CD4-positive, alpha-beta T cell (primary cell): Measurements from ENCODE around the gene PFDN2. TPM values are rescaled to one million over a fixed set of nuclear protein-coding genes. Genes with fewer than 3 reads are reported as not detected.

Experiments
- ATAC-seq: fragments of 200-7000 bp; cut with Tn5 transposase; one replicate; pipeline ENCODE4 v1.10.0; 2022; ENCODE audit warnings: mild to moderate bottlenecking; ENCODE audit not compliant: poor library complexity
- CTCF ChIA-PET: fragments of 350-600 bp; sonication (Branson Sonifier 250); formaldehyde crosslinking; loops from one replicate; lab custom pipeline; 2021; ENCODE audit warnings: antibody characterized with exemption, inconsistent platforms; lab: Charles Lee
- POLR2A ChIA-PET: fragments of 350-600 bp; sonication (Branson Sonifier 250); formaldehyde crosslinking; loops from one replicate; lab custom pipeline; 2021; ENCODE audit warnings: antibody characterized with exemption, inconsistent platforms; lab: Charles Lee
- DNase-seq, 14 experiments: peaks; one replicate each; pipeline ENCODE4 v3.0.0-alpha.2; 2013 to 2020; ENCODE audit warnings: mixed read lengths in 2 of 14
- H3K27ac ChIP-seq, 2 donors: one replicate each; pipeline versions ENCODE4 v1.5.1 to v1.7.0; 2013; ENCODE audit warnings: low read length in 2 of 2, low read depth in 1 of 2, mild to moderate bottlenecking in 1 of 2
- H3K27me3 ChIP-seq, 2 experiments: 1 replicate in 1 of 2; 2 replicates in 1 of 2; pipeline versions ENCODE4 v1.6.1 to v1.7.0; 2013; ENCODE audit warnings: low read length in 2 of 2, control low read depth in 1 of 2, mild to moderate bottlenecking in 1 of 2, moderate library complexity in 1 of 2; ENCODE audit not compliant: insufficient read depth in 2 of 2, control insufficient read depth in 1 of 2
- H3K36me3 ChIP-seq: one replicate; pipeline ENCODE4 v1.6.1; 2013; ENCODE audit warnings: low read length, control low read depth; ENCODE audit not compliant: insufficient read depth
- H3K4me1 ChIP-seq: one replicate; pipeline ENCODE4 v1.6.1; 2013; ENCODE audit warnings: low read length, control low read depth; ENCODE audit not compliant: insufficient read depth
- H3K4me3 ChIP-seq: one replicate; pipeline ENCODE4 v1.5.1; 2013; ENCODE audit warnings: mild to moderate bottlenecking, low read length, moderate library complexity
- H3K9me3 ChIP-seq, 2 experiments: 1 replicate in 1 of 2; 2 replicates in 1 of 2; pipeline versions ENCODE4 v1.6.1 to v1.7.0; 2013; ENCODE audit warnings: low read length in 2 of 2, mild to moderate bottlenecking in 2 of 2, control low read depth in 1 of 2, moderate library complexity in 1 of 2; ENCODE audit not compliant: control insufficient read depth in 1 of 2, insufficient read depth in 1 of 2
- H3K27ac Mint-ChIP-seq: one replicate; pipeline ENCODE4 v1.8.0; 2020; ENCODE audit warnings: mixed read lengths
- H3K27me3 Mint-ChIP-seq: one replicate; pipeline ENCODE4 v1.8.0; 2021; ENCODE audit warnings: mixed read lengths
- H3K36me3 Mint-ChIP-seq: one replicate; pipeline ENCODE4 v1.8.0; 2021; ENCODE audit warnings: low read depth, mixed read lengths
- H3K4me1 Mint-ChIP-seq: one replicate; pipeline ENCODE4 v1.8.0; 2021; ENCODE audit warnings: low read depth, mixed read lengths
- H3K4me3 Mint-ChIP-seq: one replicate; pipeline ENCODE4 v1.8.0; 2020; ENCODE audit warnings: mild to moderate bottlenecking, mixed read lengths
- H3K9me3 Mint-ChIP-seq: one replicate; pipeline ENCODE4 v1.8.0; 2020; ENCODE audit warnings: mixed read lengths
- intact Hi-C, 2 experiments: fragments of 100-400 bp; cut with DNase I in 1 of 2; cut with micrococcal nuclease in 1 of 2; formaldehyde crosslinking; loops; one replicate each; pipeline versions ENCODE4 v1.15.1 to v1.9.0; 2023 to 2025; cut with DNase I, micrococcal nuclease
- total RNA-seq, 174 experiments: library from RNA in 2 of 174; stranded (reverse) in 2 of 174; gene quantifications; one replicate each; pipeline ENCODE4 v1.2.3 and lab custom pipeline; 2021 to 2026
- TF ChIP-seq, protein P1 (sequence below): fragments of 200-600 bp; IDR thresholded peaks from one replicate; pipeline ENCODE4 v1.8.0; 2022; ENCODE audit warnings: antibody characterized with exemption, mild to moderate bottlenecking

The PFDN2 gene
- total RNA-seq, 2 experiments from 2014 or later: 46.2 to 57.7 TPM

DNA sequence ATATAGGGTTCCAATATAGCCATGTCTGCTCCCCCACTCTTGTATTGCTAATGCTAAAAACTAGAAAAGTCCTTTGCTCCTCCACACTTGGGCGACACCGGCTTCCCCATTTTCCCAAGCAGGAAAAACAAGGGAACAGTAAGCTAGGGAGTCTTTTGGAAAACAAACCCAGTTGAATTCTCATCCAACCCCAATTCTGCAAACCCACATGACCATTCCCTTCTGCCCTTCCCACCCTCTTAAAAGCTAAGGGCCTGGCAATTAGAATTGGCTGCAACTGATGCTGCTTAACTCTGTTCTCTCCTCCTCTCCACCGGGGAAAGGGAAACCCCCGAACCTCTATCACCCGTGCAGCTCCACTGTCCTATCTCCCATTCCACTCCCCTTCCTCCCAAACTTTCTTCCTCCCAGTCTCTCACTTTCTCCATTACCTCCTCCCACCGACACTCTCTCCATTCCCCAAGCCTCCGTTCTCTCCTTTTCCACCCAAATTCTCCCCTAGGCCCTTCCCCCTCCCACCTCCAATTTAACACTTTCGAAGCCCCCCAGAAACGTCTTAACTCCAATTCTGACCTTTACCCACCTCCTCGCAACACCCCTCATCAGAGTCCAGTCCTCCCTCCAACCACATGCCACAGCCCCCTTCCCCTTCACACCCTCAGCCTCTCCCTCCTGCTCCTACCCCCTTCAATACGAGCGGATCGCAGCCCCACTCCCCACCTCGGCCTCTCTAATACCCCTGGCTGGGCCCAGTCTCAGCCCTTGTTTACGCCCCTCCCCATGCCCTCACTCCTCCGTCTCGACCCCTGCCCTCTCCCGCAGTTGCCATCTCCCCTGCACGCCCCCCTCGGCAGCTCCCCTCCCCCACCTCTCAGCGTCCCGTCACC lies 13.9 kb upstream of the PFDN2 start:
- Mint-ChIP-seq H3K4me3 (no peak overlapping the region), H3K9me3 (no peaks in the 10 kb centered on the region), H3K4me1 (peaks cover 49% of the 10 kb centered on the region), H3K27me3 (no peaks in the 10 kb centered on the region), H3K36me3 (peaks cover 48% of the 10 kb centered on the region), H3K27ac (no peak overlapping the region)
- TF ChIP-seq, protein P1, sequence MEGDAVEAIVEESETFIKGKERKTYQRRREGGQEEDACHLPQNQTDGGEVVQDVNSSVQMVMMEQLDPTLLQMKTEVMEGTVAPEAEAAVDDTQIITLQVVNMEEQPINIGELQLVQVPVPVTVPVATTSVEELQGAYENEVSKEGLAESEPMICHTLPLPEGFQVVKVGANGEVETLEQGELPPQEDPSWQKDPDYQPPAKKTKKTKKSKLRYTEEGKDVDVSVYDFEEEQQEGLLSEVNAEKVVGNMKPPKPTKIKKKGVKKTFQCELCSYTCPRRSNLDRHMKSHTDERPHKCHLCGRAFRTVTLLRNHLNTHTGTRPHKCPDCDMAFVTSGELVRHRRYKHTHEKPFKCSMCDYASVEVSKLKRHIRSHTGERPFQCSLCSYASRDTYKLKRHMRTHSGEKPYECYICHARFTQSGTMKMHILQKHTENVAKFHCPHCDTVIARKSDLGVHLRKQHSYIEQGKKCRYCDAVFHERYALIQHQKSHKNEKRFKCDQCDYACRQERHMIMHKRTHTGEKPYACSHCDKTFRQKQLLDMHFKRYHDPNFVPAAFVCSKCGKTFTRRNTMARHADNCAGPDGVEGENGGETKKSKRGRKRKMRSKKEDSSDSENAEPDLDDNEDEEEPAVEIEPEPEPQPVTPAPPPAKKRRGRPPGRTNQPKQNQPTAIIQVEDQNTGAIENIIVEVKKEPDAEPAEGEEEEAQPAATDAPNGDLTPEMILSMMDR: no peak
- no peaks in the 10 kb centered on the region for H3K27me3 ChIP-seq
- H3K4me3 ChIP-seq: peak overlapping the region; percentile 98
- DNase-seq (peak in 2 of 14 experiments; percentile 53 to 55), ATAC-seq (no peak)
- CTCF ChIA-PET: interaction anchor here (0.6 to 2.3 kb wide), 5 partner anchors 14 to 34 kb away, joined by 3 to 8 read pairs (median 5); partner anchors contain the start of genes NIT1, PFDN2, PPOX and UFC1
- H3K4me1 ChIP-seq: peaks cover 49% of the 10 kb centered on the region
- peak overlapping the region; percentile 79 to 94 for H3K27ac ChIP-seq
- intact Hi-C loops: loop anchor here (1.0 to 10.0 kb wide), 6 partner anchors 12 to 847 kb away; partner anchors contain the start of genes PPOX (in 2 of the 2), UFC1 (in 2 of the 2), NIT1 (in 1 of the 2) and PEX19 (in 1 of the 2)
- POLR2A ChIA-PET: interaction anchor here (0.7 to 3.4 kb wide), 15 partner anchors 14 to 1069 kb away, joined by 3 to 37 read pairs (median 6); partner anchors contain the start of genes ARHGAP30, B4GALT3, F11R and KLHDC9
- peaks cover 30% of the 10 kb centered on the region for H3K36me3 ChIP-seq
- H3K9me3 ChIP-seq: no peaks in the 10 kb centered on the region

DNA sequence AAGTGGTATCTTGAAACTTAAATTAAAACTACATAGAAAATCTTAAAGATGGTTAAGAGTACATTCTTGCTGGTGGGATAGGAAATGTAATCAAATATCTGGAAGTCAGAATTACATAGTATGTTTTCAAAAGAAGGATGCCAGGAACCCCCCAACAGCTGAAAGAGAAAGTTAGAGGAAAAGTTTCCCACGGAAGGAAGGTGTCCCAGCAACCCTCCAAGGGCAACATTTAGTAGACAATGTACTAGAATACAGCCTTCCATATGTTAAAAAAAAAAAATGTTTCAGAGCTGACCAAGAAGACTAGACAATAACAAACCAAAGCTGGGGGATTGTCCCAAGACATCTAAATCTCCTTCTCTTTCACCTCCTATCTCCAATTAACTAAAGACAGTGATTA lies 12.4 kb upstream of the PFDN2 start:
- POLR2A ChIA-PET: interaction anchor here (0.9 to 3.1 kb wide), 3 partner anchors 12 to 61 kb away, joined by 4 to 35 read pairs (median 5); partner anchors contain the start of genes ARHGAP30, NIT1 and PFDN2
- Histone ChIP-seq H3K27me3 (no peaks in the 10 kb centered on the region), H3K9me3 (no peaks in the 10 kb centered on the region), H3K4me3 (no peak overlapping the region), H3K27ac (peak overlapping the region in 1 of 2 donors; percentile 20), H3K36me3 (peaks cover 40% of the 10 kb centered on the region), H3K4me1 (peaks cover 49% of the 10 kb centered on the region)
- no peak for DNase-seq
- ATAC-seq: no peak
- H3K27ac Mint-ChIP-seq: no peak overlapping the region
- peaks cover 62% of the 10 kb centered on the region for H3K36me3 Mint-ChIP-seq
- CTCF ChIA-PET: interaction anchor here (2.3 kb wide), 1 partner anchor 35 kb away, joined by 5 read pairs; the partner anchor contains the start of gene PPOX
- TF ChIP-seq, protein P1: no peak
- no peaks in the 10 kb centered on the region for H3K27me3 Mint-ChIP-seq
- no peak overlapping the region for H3K4me3 Mint-ChIP-seq
- no peaks in the 10 kb centered on the region for H3K9me3 Mint-ChIP-seq
- intact Hi-C loops: loop anchor here (5.0 to 10.0 kb wide), 2 partner anchors 37 to 845 kb away; partner anchors contain the start of genes PPOX (in 2 of the 2) and PEX19 (in 1 of the 2)
- H3K4me1 Mint-ChIP-seq: peaks cover 53% of the 10 kb centered on the region

DNA sequence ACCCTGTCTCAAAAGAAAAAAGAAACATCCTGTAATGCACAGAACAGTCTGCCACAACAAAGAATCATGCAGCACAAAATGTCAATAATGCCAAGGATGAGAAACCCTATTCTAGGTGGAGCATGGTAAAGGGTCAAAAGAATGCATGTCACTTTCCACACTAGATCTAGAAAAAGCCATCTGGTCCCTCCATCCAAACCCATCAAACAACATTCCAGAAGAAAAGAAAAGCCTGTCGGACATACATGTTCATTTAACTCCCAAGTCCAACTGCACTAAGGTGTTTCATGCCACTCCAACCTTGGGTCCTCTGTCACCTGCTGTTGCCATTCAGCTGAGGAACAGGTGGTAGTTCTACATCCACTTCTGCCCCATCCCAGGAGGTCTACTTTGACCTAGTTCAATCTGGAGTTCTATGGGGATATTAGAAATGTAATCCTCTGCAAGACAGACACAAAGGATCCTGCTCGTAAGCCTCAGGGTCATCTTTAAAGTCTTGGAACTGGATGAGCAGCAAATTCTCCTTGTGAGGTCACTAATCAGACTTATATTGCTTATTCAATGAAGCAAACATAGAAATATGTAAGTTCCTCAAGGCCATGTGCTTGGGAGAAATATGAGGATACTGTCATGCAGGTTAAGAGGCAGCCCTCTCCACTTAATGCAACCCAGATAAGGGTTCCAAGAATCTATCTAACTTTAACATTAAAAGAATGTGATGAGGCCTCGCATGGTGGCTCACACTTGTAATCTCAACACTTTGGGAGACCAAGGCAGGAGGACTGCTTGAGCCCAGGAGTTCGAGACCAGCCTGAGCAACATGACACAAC lies 11.0 kb upstream of the PFDN2 start:
- H3K27ac Mint-ChIP-seq: peak overlapping the region; percentile 65
- intact Hi-C loops: no loop called here
- ATAC-seq (no peak), DNase-seq (no peak)
- H3K36me3 Mint-ChIP-seq: peaks cover 76% of the 10 kb centered on the region
- no peak overlapping the region for H3K27ac ChIP-seq
- H3K9me3 Mint-ChIP-seq: no peaks in the 10 kb centered on the region
- TF ChIP-seq, protein P1: no peak
- no peaks in the 10 kb centered on the region for H3K27me3 ChIP-seq
- peaks cover 54% of the 10 kb centered on the region for H3K36me3 ChIP-seq
- no peak overlapping the region for H3K4me3 ChIP-seq
- POLR2A ChIA-PET: interaction anchor here (1.7 kb wide), 1 partner anchor 11 kb away, joined by 8 read pairs; the partner anchor contains the start of genes NIT1 and PFDN2
- CTCF ChIA-PET: interaction anchor here (1.7 kb wide), 1 partner anchor 24 kb away, joined by 3 read pairs; no protein-coding TSS in a partner anchor
- peaks cover 53% of the 10 kb centered on the region for H3K4me1 Mint-ChIP-seq
- no peaks in the 10 kb centered on the region for H3K27me3 Mint-ChIP-seq
- no peaks in the 10 kb centered on the region for H3K9me3 ChIP-seq
- H3K4me3 Mint-ChIP-seq: no peak overlapping the region
- peaks cover 39% of the 10 kb centered on the region for H3K4me1 ChIP-seq
